ENCODE data around the gene SSR4.

SSR4 gene

DNA sequence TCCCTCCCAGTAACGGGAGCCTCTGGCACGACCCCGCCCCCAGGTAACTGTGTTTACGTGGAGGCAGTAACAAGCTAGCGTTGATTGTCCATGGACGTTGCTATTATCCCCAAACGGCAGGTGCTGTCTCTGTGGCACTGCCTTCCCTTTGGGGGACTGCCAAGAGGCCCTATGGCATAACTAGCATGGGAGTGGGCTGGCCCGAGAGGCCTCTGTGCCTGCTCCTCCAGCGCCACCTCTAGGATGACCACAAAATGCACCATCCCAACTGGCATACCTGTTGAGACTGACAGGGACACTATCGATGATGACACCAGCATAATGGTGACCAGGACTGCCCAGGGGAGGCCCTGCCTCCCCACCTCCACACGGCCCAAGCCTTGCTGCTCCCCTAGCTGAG, 12.2 kb upstream of the SSR4 start:
- DNase-seq (ENCODE audit: low read depth), result no peak

DNA sequence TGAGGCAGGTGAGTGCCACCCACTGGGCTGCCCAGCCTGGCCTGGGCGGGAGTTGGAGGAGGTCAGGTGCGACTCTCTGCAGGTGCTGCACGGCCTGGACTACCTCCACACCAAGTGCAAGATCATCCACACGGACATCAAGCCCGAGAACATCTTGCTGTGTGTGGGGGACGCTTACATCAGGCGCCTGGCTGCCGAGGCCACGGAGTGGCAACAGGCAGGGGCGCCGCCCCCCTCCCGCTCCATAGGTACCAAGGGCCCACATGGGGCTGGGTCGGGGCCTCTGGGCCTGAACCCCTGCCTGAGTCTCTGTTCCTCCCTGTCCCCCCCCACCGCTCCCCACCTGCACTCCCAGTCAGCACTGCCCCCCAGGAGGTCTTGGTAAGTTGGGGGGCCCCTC, 11.6 kb upstream of the SSR4 start:
- no peak for DNase-seq (ENCODE audit: low read depth)

DNA sequence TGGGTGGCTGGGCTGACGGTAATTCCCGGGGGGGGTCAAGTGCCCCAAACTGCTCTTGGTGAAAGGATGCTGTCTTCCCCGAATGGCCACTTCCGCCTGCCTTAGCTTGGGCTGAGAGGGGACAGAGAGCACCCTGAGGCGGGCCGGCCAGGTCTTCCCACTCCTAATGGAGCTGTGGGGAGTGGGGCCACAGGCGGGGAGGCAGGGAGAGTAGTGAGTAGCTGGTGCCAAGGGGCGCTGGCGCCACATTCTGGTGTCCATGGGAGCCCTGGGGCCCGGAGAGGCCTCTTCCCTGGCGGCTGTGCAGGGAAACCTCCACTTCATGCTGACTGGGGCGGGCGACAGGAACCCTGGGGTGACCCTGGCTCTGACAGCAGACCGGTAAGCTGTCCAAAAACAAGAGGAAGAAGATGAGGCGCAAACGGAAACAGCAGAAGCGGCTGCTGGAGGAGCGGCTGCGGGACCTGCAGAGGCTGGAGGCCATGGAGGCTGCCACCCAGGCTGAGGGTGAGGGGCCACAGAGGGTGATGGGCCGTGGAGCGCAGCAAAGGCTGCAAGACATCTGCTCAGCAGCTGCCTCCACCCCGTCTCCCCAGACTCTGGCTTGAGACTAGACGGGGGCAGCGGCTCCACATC, 11.0 kb upstream of the SSR4 start:
- DNase-seq (ENCODE audit: low read depth), result no peak

DNA sequence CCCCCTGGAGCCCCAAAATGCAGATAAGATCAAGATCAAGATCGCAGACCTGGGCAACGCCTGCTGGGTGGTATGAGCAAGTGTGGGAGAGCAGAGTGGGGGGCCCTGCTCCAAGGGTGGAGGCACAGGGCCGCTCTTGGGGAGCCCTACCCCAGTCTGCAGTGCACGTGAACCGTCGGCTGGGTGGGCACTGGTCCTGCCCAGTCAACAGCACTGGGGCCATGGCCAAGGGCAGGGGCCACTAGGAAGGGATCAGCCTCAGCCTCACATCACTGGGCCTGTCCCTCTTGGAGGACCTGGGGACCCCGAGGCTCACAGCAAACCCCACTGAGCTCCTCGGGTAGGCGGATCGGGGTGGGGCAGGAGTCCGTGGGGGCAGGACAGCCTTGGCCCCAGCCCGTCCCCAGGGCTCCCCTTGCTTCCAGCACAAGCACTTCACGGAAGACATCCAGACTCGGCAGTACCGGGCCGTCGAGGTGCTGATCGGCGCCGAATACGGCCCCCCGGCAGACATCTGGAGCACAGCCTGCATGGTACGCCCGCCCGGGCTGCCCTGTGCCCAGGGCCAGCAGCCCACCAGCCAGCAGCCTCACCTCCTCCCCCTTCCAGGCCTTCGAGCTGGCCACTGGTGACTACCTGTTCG, 10.0 kb upstream of the SSR4 start:
- DNase-seq (ENCODE audit: low read depth), result no peak

DNA sequence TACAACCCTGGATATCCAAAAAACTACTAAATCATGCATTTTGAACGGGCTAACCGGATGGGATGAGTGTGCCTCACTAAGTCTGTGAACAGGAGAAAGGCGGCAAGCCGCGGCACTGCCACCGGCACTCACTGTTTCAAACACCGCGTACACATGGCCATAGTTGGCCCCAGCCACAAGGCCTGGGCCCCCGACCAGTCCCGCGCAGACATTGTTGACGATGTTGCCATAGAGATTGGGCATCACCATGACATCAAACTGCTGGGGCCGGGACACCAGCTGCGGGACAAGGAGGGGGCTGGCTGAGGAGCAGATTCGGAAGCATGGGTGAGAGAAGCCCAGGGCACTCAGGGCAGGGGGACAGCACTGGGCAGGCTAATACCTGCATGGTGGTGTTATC, 7.8 kb upstream of the SSR4 start:
- DNase-seq (ENCODE audit: low read depth), result no peak

DNA sequence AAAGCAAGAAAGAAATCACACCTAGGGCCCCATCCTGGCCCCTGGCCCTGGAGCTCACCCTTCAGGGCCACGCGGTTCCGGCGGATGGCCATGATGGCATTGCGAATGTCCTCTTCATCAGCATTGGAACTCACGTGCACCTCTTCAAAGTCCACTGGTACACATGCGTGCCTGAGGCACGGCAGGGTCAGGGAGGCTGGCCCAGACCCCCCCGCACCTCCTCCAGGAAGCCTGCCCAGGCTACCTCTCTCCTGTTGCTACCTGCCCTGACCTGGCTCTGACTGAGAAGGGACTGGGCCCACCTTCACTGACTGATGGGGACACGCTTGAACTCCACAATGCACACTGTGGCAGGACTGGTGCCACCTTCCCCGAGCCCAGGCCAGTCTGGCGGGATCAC, 4.8 kb upstream of the SSR4 start:
- no peak for DNase-seq (ENCODE audit: low read depth)

DNA sequence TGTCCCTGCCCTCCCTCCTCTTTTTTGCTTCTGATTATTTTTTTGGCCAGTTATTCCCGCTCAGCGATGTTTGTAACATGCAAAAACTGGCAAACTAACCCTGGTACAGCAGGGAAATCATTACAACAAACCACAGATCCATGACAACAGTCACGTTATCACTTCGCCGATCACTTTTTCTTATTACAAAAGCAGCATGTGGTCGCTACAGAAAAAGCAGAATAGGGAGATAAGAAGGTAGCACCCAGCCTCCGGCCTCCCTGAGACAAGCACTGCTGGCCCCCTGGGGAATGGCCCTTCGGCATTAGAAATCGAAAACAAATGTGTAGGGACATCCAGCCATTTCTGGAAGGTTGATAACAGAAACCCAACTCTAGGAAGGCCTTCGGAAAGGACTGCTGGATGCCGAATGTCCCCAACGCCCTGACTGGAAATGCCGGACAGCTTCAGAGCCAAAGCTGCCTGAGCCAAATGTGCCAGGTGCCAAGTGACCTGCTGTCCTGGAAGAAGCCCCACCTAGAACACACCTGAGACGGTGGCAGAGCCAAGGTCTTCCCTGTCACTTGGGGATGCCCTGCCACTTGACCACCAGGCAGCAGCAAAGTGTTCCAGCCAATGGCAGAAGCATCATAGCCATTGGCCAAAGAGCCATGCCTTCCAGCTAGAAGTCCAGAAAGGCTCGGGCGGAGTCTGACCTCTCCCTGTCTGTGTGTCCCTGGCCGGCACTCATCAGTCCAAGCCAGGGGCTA, 3.2 kb upstream of the SSR4 start:
- no peak for DNase-seq (ENCODE audit: low read depth)

DNA sequence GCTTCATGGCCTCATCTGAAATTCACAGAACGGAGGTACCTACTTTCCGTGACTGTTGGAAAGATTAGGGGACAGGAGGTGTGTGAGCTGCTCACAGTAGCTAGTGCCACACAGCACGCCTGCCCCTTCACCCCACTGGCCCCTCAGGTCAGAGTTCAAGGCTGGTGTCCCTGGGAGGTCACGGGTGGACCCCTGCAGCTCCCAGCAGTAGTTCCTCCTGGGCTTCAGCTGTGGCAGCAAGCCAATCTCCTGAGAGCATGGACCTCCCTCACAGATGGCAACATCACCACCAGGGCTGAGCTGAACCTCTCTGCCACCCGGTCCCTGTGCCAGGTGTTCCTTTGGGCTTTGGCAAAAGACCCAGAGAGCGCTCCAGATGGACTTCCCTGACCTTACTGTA, 2.1 kb upstream of the SSR4 start:
- no peak for DNase-seq (ENCODE audit: low read depth)

DNA sequence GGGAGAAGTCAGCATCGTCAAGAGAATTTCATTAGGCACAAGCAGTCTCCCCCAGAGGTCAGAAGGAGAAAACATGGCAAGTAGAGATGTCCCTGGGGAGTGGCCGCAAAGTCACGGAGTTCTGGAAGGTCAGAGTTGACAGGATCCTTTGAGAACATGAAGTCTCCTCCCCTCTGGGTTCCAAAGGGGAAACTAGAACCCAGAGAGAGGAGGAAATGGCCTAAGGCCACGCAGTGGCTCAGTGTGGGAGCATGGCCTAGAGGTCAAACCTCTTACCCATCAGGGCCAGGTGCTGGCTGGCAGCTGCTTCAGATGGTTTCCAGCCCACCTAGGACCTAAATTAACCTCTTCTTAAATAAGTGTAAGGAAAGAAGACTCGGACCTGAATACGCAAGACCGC, 1.2 kb upstream of the SSR4 start:
- no peak for DNase-seq (ENCODE audit: low read depth)

DNA sequence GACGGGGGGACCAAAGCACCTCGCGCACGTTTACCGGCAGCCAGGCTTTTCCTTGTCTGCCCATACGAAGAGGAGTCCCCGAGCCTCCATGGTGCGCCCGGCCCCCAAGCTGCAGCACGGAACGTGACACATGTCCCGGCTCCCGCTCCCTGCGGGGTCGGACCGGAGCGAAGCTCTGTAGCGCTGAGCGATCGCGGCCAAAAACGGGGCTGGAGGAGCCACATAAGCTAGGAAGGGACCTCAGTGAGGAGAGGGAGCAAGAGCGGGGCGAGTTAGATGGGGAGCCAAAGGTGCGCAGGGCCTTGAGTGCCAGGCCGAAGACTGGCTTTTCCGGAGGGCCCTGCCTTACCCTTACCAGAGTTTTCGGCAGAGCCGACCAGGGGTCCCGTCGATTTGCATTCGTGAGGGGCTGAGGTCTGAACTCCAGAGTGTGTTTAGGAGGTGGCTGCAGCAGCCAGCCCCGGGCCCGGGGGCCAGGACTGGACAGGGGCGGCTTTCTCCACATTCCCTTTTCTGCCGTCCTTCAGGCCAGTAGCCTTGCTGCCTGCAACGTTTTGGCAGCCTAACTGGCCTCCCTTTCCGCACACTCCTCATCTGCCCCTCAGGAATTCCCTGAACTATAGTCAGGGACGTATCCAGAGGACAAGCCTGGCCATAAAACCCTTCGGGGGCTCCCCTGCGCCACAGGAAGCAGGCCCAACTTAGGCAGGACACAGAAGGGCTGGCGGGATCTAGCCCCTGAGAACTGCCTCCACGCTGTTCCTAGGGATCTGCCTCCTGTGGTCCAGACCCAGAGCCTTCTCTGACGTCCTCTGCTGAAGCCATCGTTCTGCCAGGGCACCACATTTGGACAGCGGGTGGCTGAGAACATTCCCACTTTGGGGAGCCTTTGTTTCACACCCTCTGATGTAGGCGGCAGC, 689 bp downstream of the SSR4 start:
- DNase-seq (ENCODE audit: low read depth), result no peak

DNA sequence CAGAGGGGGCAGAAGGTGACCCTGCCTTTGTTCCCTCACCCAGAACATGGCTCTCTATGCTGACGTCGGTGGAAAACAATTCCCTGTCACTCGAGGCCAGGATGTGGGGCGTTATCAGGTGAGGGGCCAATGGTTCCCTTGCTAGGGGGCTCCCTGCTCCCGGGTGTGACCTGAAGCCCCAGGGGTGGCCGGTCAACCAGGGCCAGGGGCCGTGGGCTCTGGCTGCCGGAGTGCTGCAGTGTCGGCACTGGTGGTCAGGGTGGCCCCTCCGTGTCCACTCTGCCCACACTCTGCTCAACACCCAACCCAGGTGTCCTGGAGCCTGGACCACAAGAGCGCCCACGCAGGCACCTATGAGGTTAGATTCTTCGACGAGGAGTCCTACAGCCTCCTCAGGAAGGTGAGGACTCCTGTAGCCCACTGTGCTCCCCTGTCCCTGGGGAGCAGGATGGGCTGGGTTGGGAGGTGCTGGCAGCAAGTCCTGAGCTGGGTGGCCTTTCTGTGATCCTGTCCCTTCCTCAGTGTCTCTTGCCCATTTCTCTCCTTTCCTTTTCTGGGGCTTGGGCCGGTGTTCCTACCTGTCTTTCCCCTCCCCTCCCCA, 3.0 kb downstream of the SSR4 start:
- no peak for DNase-seq (ENCODE audit: low read depth)

DNA sequence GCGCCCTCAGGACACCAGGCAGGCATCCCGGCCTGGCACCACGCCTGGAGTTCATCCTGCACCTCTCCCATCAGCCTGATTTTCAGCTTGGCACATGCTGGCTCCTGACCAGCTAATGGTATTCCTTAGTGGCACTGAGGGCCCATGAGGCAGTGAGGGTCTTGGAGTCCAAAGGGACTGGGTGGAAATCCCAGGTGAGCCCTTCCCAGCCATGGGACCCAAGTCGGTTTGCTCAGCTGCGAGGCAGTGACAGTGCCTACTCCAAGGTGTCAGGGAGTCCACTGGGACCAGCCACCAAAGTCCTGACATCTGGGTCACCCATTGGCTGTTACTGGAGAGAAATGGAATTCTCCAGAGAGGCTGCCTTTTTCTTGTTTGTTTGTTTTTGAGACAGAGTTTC, 4.9 kb downstream of the SSR4 start:
- DNase-seq (ENCODE audit: low read depth), result no peak

DNA sequence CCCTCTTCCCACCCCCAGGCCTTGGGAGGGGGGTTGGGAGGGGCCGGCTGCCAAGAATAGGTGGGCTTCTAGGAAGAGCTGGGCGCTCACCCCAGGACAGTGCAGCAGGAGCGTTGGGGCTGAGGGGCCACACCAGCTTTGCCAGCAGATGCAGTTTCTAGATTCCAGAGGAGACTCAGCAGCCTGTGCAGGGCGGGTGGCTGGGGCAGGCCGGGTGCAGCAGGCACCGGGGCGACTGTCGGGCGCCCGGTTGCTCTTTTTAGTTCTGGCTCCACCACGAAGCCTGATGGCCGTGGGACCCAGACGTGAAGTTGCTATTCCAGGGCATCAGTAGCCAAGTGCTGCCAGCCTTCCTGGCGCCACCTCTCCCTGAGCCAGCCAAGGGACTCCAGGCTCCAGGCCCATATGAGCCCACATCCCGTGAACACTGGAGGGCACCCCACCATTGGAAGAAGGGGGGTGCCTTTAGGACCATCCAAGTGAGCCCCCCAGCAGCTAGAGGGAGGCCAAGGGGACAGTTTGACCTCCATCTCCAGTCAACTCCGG, 5.8 kb downstream of the SSR4 start:
- no peak for DNase-seq (ENCODE audit: low read depth)

DNA sequence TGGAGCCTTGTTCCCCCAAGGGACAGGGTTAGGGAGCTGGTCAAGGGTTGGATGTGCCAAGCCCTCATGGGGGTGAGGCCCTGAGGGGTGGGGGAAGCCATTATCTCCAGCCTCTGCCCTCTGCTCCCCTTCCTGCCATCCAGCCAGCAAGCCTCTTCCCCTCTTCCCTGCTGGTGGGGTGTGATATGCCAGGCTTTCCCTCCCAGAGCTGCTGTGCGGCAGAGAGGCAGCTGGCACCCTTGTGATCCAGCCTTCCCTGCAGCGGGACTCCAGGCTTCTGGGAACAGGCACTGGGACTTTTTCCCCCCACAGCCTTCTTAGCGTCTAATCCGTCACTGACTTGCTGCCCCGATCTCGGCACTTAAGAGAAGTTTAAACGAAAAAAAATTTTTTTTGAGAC, 6.3 kb downstream of the SSR4 start:
- no peak for DNase-seq (ENCODE audit: low read depth)

DNA sequence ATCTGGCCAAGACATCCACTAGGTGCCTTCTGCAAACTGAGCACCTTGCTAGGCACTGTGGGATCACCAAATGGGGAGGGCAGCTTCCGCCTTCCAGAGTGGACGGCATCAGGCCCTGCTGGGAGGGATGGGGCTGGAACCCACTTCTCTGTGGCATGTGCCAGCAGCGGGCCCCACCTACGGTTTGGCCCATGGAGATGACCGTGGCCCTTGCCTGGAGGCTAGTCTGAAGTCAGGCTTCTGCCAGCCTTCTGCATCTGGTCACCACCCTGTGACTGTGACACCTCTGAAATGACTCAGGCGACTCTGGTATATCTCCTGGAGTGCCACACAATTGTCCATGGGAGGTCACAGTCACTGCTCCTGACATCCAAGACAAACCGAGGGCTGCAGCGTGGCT, 7.2 kb downstream of the SSR4 start:
- no peak for DNase-seq (ENCODE audit: low read depth)

DNA sequence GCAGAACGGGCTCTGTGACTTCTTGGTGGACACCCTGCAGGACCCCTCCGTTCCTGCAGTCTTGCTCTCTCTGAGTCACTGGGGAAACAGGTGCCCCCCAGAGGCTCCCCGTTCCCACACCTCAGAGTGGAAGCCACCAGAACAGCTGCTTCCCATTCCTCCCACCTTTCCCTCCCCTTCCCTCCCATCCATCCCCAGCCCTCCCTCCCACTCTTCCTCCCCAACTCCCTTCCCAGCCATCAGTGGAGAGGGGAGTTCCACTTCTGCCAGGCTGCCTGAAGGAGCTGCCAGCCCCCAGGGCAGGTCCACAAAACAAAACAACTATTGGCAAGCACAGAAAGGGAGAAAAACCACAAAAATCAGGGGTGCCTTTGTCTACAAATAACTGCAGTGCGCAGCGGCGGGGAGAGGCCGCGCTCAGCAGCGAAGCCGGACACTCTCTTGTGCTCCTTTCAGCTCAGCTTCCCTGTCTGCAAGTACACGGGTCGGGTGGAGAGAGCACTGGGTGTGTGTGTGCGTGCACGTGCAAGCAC, 8.1 kb downstream of the SSR4 start:
- no peak for DNase-seq (ENCODE audit: low read depth)

DNA sequence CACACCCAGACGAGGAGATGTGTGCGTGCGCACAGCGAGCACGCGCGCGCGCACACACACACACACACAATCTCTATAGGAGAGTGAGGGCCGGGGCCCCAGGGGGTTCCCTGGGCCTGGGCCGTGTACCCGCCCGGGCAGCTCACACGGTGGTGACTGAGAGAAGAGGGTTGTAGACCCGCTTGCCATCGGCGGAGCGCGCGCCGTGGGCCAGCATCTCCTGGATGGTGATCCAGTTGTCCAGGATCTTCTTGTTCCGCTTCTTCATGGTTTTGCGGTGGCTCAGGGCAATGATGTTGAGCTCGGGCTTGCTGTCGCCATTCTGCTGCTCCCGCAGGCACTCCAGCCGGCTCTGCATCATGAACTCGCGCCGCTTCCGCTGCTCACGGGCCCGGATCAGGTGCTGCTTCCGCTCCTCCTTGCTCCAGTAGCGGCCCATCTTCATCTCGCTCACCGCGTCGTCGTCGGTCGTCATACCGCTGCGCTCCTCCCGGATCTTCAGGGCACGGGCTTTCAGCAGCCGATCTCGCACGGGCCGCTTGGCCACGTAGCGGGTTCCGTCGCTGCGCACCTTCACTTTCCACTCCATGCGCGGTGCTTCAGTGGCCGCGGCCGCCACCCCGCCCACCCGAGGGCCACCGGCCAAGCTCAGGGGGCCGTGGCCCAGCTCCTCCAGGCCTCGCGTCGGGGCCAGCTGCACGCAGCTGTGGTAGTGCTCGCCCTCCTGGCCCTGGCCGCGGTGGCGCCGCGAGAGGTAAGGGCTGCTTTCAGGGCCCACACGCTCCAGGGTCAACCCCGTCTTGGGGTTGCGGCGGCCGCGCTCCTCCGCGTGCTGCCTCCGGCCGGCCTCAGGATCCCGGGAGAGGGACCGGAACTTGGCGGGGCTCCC, 9.0 kb downstream of the SSR4 start:
- DNase-seq (ENCODE audit: low read depth), result no peak

DNA sequence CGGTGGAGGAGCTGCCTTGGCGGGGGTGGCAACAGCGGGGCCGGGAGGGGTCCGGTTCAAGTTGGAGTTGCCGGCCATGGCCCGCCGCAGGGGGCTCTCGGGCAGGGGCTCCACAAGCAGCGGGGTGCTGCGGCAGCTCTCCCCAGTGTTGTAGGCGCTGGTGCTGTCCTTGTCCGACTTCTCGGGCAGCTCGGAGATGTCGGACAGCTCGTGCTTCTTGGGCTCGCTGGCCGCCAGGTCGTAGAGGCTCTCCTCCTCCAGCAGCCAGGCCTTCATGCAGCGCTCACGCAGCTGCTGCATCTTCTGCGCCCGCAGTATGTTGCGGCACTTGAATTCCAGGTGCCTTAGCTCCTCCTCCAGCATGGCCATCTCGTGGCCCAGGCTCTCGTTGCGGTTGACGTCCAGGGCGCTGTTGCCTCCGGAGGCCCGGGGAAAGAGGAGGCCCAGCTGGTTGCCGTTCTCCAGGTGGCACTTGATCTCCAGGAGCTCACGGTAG, 9.7 kb downstream of the SSR4 start:
- no peak for DNase-seq (ENCODE audit: low read depth)

DNA sequence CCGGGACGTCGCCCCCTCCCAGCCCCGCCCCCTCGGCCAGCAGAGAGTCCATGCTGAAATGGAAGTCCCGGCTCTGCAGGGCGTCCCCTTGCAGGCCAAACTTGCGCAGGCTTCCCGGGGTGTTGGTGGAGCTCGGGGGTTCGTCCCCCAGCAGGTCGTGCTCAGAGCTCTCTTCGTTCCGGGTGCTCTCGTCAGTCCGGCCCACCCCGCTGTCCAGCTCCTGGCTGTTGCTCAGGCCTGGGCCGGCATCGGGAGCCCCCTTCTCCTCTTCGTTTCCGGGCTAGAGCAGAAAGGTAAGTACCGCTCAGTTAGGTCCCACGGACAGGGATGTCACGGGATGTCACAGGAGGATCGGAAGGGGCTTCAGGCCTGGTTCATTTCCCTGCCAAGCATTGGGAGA, 10.2 kb downstream of the SSR4 start:
- no peak for DNase-seq (ENCODE audit: low read depth)

DNA sequence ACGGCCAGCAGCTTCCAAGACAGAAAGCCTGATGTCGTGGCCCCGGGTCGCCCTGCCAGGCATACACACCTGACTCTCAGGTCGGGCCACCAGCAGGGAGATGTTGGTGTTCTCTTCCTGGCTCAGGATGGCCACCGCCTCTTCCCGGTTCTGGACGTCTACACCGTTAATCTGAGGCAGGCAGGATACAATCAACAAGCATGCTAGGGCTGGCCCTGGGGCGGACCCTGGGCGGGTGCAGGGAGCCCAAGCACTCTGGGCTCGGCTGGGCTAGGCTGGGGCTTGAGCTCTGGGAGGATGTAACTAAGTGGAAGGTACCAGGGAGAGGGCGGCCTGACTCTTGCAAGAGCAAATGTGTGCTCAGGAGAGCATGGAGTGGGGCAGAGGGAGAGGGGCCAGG, 11.0 kb downstream of the SSR4 start:
- DNase-seq (ENCODE audit: low read depth), result no peak

All from stimulated activated CD8-positive, alpha-beta memory T cell treated with anti-CD3 and anti-CD28 coated beads, Interleukin-4, amount 100 ng/mL, for 24 hours (primary cell).